CD14-positive monocyte (primary cell): ENCODE measurements around the gene ST6GALNAC3. TPM values are rescaled to one million over a fixed set of nuclear protein-coding genes. Genes with fewer than 3 reads are reported as not detected.

ENCODE experiments used
- DNase-seq, 3 donors: peaks; one replicate each; pipeline ENCODE4 v3.0.0-alpha.2; 2011 to 2022
- H2AFZ ChIP-seq: 2 replicates; pipeline ENCODE4 v1.6.0; 2012; ENCODE audit warnings: mild to moderate bottlenecking, low read depth, low read length, inconsistent platforms; ENCODE audit not compliant: insufficient read depth, poor library complexity, severe bottlenecking
- H3K27ac ChIP-seq, 2 donors: 1 replicate in 1 of 2; 2 replicates in 1 of 2; pipeline ENCODE4 v1.5.1; 2012 to 2013; ENCODE audit warnings: low read length in 2 of 2, control low read depth in 1 of 2, inconsistent platforms in 1 of 2, low read depth in 1 of 2, mild to moderate bottlenecking in 1 of 2
- H3K27me3 ChIP-seq, 2 donors: one replicate each; pipeline versions ENCODE4 v1.6.0 to v1.6.1; 2011 to 2013; ENCODE audit warnings: low read length in 2 of 2; ENCODE audit not compliant: control insufficient read depth in 2 of 2, insufficient read depth in 2 of 2
- H3K36me3 ChIP-seq, 2 donors: replicated peaks in 1 of 2; 1 replicate in 1 of 2; 2 replicates in 1 of 2; pipeline versions ENCODE4 v1.5.1 to v1.6.1; 2012 to 2013; ENCODE audit warnings: low read length in 2 of 2, control low read depth in 1 of 2, inconsistent platforms in 1 of 2, mild to moderate bottlenecking in 1 of 2; ENCODE audit not compliant: insufficient read depth in 2 of 2, control insufficient read depth in 1 of 2
- H3K4me1 ChIP-seq, 2 donors: 1 replicate in 1 of 2; 2 replicates in 1 of 2; pipeline versions ENCODE4 v1.5.1 to v1.6.1; 2012 to 2013; ENCODE audit warnings: low read length in 2 of 2, control low read depth in 1 of 2, inconsistent platforms in 1 of 2, mild to moderate bottlenecking in 1 of 2, moderate library complexity in 1 of 2; ENCODE audit not compliant: insufficient read depth in 2 of 2, control insufficient read depth in 1 of 2
- H3K4me2 ChIP-seq: replicated peaks from 2 replicates; pipeline ENCODE3; 2012; ENCODE audit warnings: low read length, moderate library complexity, mild to moderate bottlenecking; ENCODE audit not compliant: poor library complexity, severe bottlenecking; ENCODE audit errors: extremely low read depth
- H3K4me3 ChIP-seq, 3 experiments: fragments of 200-600 bp in 1 of 3; sonication (generic) in 1 of 3; replicated peaks in 1 of 3; 1 replicate in 2 of 3; 2 replicates in 1 of 3; pipeline ENCODE4 v1.5.1; 2011 to 2013; ENCODE audit warnings: low read length in 3 of 3, mild to moderate bottlenecking in 3 of 3, control low read depth in 2 of 3, low read depth in 2 of 3, inconsistent platforms in 1 of 3, moderate library complexity in 1 of 3
- H3K79me2 ChIP-seq: 2 replicates; pipeline ENCODE4 v1.6.0; 2012; ENCODE audit warnings: mild to moderate bottlenecking, control low read depth, inconsistent platforms, low read length, moderate library complexity; ENCODE audit not compliant: insufficient read depth
- H3K9ac ChIP-seq: 2 replicates; pipeline ENCODE4 v1.6.0; 2017; ENCODE audit warnings: low read length, mild to moderate bottlenecking; ENCODE audit not compliant: insufficient read depth, poor library complexity, severe bottlenecking
- H3K9me3 ChIP-seq, 2 donors: replicated peaks in 1 of 2; 1 replicate in 1 of 2; 2 replicates in 1 of 2; pipeline versions ENCODE4 v1.5.1 to v1.6.1; 2012 to 2013; ENCODE audit warnings: low read length in 2 of 2, control low read depth in 1 of 2; ENCODE audit not compliant: control insufficient read depth in 1 of 2, insufficient read depth in 1 of 2
- H4K20me1 ChIP-seq: 2 replicates; pipeline ENCODE4 v1.6.0; 2012; ENCODE audit warnings: mild to moderate bottlenecking, low read length, control low read depth, moderate library complexity; ENCODE audit not compliant: insufficient read depth
- H3K27ac Mint-ChIP-seq, 7 donors: one replicate each; pipeline ENCODE4 v1.8.0; 2020; ENCODE audit warnings: mild to moderate bottlenecking in 7 of 7, mixed read lengths in 7 of 7, moderate library complexity in 6 of 7, inconsistent platforms in 2 of 7
- H3K27me3 Mint-ChIP-seq, 3 donors: one replicate each; pipeline ENCODE4 v1.8.0; 2021 to 2022; ENCODE audit warnings: low read depth in 3 of 3, mild to moderate bottlenecking in 3 of 3, mixed read lengths in 3 of 3, moderate library complexity in 3 of 3, inconsistent platforms in 1 of 3
- H3K36me3 Mint-ChIP-seq, 2 donors: one replicate each; pipeline ENCODE4 v1.8.0; 2020; ENCODE audit warnings: mixed read lengths in 2 of 2, inconsistent platforms in 1 of 2, mild to moderate bottlenecking in 1 of 2
- H3K4me1 Mint-ChIP-seq: one replicate; pipeline ENCODE4 v1.8.0; 2020; ENCODE audit warnings: mild to moderate bottlenecking, mixed read lengths
- H3K4me3 Mint-ChIP-seq, 2 donors: one replicate each; pipeline ENCODE4 v1.8.0; 2020; ENCODE audit warnings: mild to moderate bottlenecking in 2 of 2, mixed read lengths in 2 of 2, moderate library complexity in 1 of 2
- H3K9me3 Mint-ChIP-seq, 7 donors: one replicate each; pipeline ENCODE4 v1.8.0; 2020 to 2022; ENCODE audit warnings: mixed read lengths in 7 of 7, mild to moderate bottlenecking in 6 of 7, moderate library complexity in 6 of 7, inconsistent platforms in 2 of 7
- CTCF ChIP-seq: fragments of 200-600 bp; IDR thresholded peaks from one replicate; pipeline ENCODE4 v1.8.0; 2022; ENCODE audit warnings: antibody characterized with exemption, mild to moderate bottlenecking
- whole genome bisulfite sequencing: methylation state at CpG from one replicate; pipeline ENCODE4 v1.1.5; 2013; ENCODE audit warnings: missing lambda C conversion rate; ENCODE audit not compliant: insufficient coverage; 5-methylcytosine and 5-hydroxymethylcytosine counted together
- intact Hi-C, 2 donors: fragments of 100-400 bp; cut with micrococcal nuclease; formaldehyde crosslinking; loops; one replicate each; pipeline versions ENCODE4 v1.15.0 to v1.15.1; 2023
- polyA plus RNA-seq, 3 donors: library from polyadenylated mRNA; depleted of rRNA in 1 of 3; unstranded in 2 of 3; stranded (reverse) in 1 of 3; fragments of 300-500 nt in 2 of 3; fragments of >200 nt in 1 of 3; fragmentation: Illumina TruSeq in 2 of 3; gene quantifications; 1 replicate in 2 of 3; 2 replicates in 1 of 3; pipeline ENCODE4 v1.2.3, GENCODE V29; 2012 to 2021

The ST6GALNAC3 gene
- polyA plus RNA-seq, 3 donors: 6.5 to 9.2 (median 7.6) TPM

- Mint-ChIP-seq H3K36me3 (no peaks in the 10 kb centered on the region), H3K9me3 (peaks cover 0 to 10% (median 3%) of the 10 kb centered on the region in 7 donors), H3K27me3 (peaks cover 0 to 2% (median 2%) of the 10 kb centered on the region in 3 donors), H3K4me3 (no peak overlapping the region), H3K27ac (no peak overlapping the region), H3K4me1 (no peaks in the 10 kb centered on the region)
- H3K79me2 ChIP-seq: no peaks in the 10 kb centered on the region
- H3K9me3 ChIP-seq: no peaks in the 10 kb centered on the region
- H3K36me3 ChIP-seq: no peaks in the 10 kb centered on the region
- no peak overlapping the region for H3K9ac ChIP-seq
- intact Hi-C loops: no loop called here
- H3K27me3 ChIP-seq: no peaks in the 10 kb centered on the region
- H3K4me1 ChIP-seq: no peaks in the 10 kb centered on the region
- no peak overlapping the region for H3K27ac ChIP-seq
- DNase-seq: no peak
- WGBS: 100% methylated on average over 2 of the region's 4 CpGs
- no peak overlapping the region for H3K4me3 ChIP-seq
- no peak overlapping the region for H2AFZ ChIP-seq
- H3K4me2 ChIP-seq: no peak overlapping the region
- H4K20me1 ChIP-seq: no peaks in the 10 kb centered on the region
- no peak for TF ChIP-seq CTCF
Observed at GRCh38 chr1:76209238-76209637, 134.7 kb downstream of the ST6GALNAC3 start.

- H3K4me1 ChIP-seq: no peaks in the 10 kb centered on the region
- no peak overlapping the region for H3K27ac ChIP-seq
- H3K27me3 ChIP-seq: no peaks in the 10 kb centered on the region
- WGBS: no CpG with 5 or more reads among the region's 3 CpGs
- Mint-ChIP-seq H3K4me1 (no peaks in the 10 kb centered on the region), H3K27me3 (peaks cover 0 to 2% (median 0%) of the 10 kb centered on the region in 3 donors), H3K27ac (no peak overlapping the region), H3K4me3 (no peak overlapping the region), H3K9me3 (peaks cover 0 to 8% (median 2%) of the 10 kb centered on the region in 7 donors), H3K36me3 (no peaks in the 10 kb centered on the region)
- no peak overlapping the region for H2AFZ ChIP-seq
- TF ChIP-seq CTCF: no peak
- no peak overlapping the region for H3K4me2 ChIP-seq
- no peaks in the 10 kb centered on the region for H3K79me2 ChIP-seq
- H3K36me3 ChIP-seq: no peaks in the 10 kb centered on the region
- no peaks in the 10 kb centered on the region for H3K9me3 ChIP-seq
- DNase-seq: no peak
- no peak overlapping the region for H3K9ac ChIP-seq
- intact Hi-C loops: no loop called here
- no peak overlapping the region for H3K4me3 ChIP-seq
- no peaks in the 10 kb centered on the region for H4K20me1 ChIP-seq
Observed at GRCh38 chr1:76209648-76210047, 135.1 kb downstream of the ST6GALNAC3 start.
